Activated B cell treated with CpG ODN at 0.5 μM for 24 hours (primary cell): ENCODE measurements around the gene ALDH1A1. TPM values are rescaled to one million over a fixed set of nuclear protein-coding genes. Genes with fewer than 3 reads are reported as not detected.

Experiments
- ATAC-seq: fragments of 200-7000 bp; cut with Tn5 transposase; one replicate; pipeline ENCODE4 v1.10.0; 2021; ENCODE audit warnings: low read depth, mild to moderate bottlenecking, moderate library complexity
- CTCF ChIA-PET: fragments of 350-600 bp; sonication (Branson Sonifier 250); formaldehyde crosslinking; loops from one replicate; lab custom pipeline; 2021; ENCODE audit warnings: antibody characterized with exemption; lab: Charles Lee
- POLR2A ChIA-PET: fragments of 350-600 bp; sonication (Branson Sonifier 250); formaldehyde crosslinking; loops from one replicate; lab custom pipeline; 2021; ENCODE audit warnings: antibody characterized with exemption; lab: Charles Lee
- DNase-seq: peaks from one replicate; pipeline ENCODE4 v3.0.0; 2022
- H3K27ac Mint-ChIP-seq: one replicate; pipeline ENCODE4 v1.8.0; 2020; ENCODE audit warnings: mixed read lengths
- H3K27me3 Mint-ChIP-seq: one replicate; pipeline ENCODE4 v1.8.0; 2021; ENCODE audit warnings: mixed read lengths
- H3K36me3 Mint-ChIP-seq: one replicate; pipeline ENCODE4 v1.8.0; 2021; ENCODE audit warnings: low read depth, mixed read lengths
- H3K4me1 Mint-ChIP-seq: one replicate; pipeline ENCODE4 v1.8.0; 2021; ENCODE audit warnings: mixed read lengths
- H3K4me3 Mint-ChIP-seq: one replicate; pipeline ENCODE4 v1.8.0; 2020; ENCODE audit warnings: mild to moderate bottlenecking, mixed read lengths
- H3K9me3 Mint-ChIP-seq: one replicate; pipeline ENCODE4 v1.8.0; 2020; ENCODE audit warnings: mixed read lengths
- CTCF ChIP-seq: fragments of 200-600 bp; IDR thresholded peaks from one replicate; pipeline ENCODE4 v1.8.0; 2022; ENCODE audit warnings: antibody characterized with exemption, mild to moderate bottlenecking
- intact Hi-C: fragments of 100-400 bp; cut with micrococcal nuclease; formaldehyde crosslinking; loops from one replicate; pipeline ENCODE4 v1.15.1; 2024
- total RNA-seq: library from RNA; stranded (reverse); gene quantifications from 2 replicates; pipeline ENCODE4 v1.2.3, GENCODE V29; 2022

ALDH1A1 gene
- total RNA-seq, 1 donor from 2014 or later = not detected

- ATAC-seq (no peak), DNase-seq (no peak)
- intact Hi-C loops = no loop called here
- Mint-ChIP-seq H3K4me1 (no peaks in the 10 kb centered on the region), H3K36me3 (no peaks in the 10 kb centered on the region), H3K27me3 (no peaks in the 10 kb centered on the region), H3K4me3 (no peak overlapping the region), H3K9me3 (no peaks in the 10 kb centered on the region), H3K27ac (no peak overlapping the region)
- ChIA-PET CTCF (no interaction called here), POLR2A (no interaction called here)
- TF ChIP-seq CTCF = no peak
Measured at GRCh38 chr9:72888067-72888466, 64.8 kb downstream of the ALDH1A1 start.

GRCh38 chr9:72886386-72886785 lies 66.5 kb downstream of the ALDH1A1 start:
- Mint-ChIP-seq H3K27ac (no peak overlapping the region), H3K4me3 (no peak overlapping the region), H3K4me1 (no peaks in the 10 kb centered on the region), H3K36me3 (no peaks in the 10 kb centered on the region), H3K9me3 (no peaks in the 10 kb centered on the region), H3K27me3 (no peaks in the 10 kb centered on the region)
- ChIA-PET CTCF (no interaction called here), POLR2A (no interaction called here)
- DNase-seq (no peak), ATAC-seq (no peak)
- intact Hi-C loops = no loop called here
- TF ChIP-seq CTCF = no peak

GRCh38 chr9:72884508-72884907 lies 68.3 kb downstream of the ALDH1A1 start:
- Mint-ChIP-seq H3K27ac (no peak overlapping the region), H3K4me3 (no peak overlapping the region), H3K36me3 (no peaks in the 10 kb centered on the region), H3K9me3 (no peaks in the 10 kb centered on the region), H3K4me1 (no peaks in the 10 kb centered on the region), H3K27me3 (no peaks in the 10 kb centered on the region)
- POLR2A ChIA-PET = no interaction called here
- ATAC-seq (no peak), DNase-seq (no peak)
- intact Hi-C loops = no loop called here
- CTCF ChIA-PET = no interaction called here
- TF ChIP-seq CTCF = no peak

- no peaks in the 10 kb centered on the region for H3K4me1 Mint-ChIP-seq
- H3K9me3 Mint-ChIP-seq = no peaks in the 10 kb centered on the region
- CTCF ChIA-PET = no interaction called here
- TF ChIP-seq CTCF = no peak
- H3K27ac Mint-ChIP-seq = no peak overlapping the region
- intact Hi-C loops = no loop called here
- POLR2A ChIA-PET = no interaction called here
- DNase-seq = no peak
- no peaks in the 10 kb centered on the region for H3K36me3 Mint-ChIP-seq
- no peak overlapping the region for H3K4me3 Mint-ChIP-seq
- no peak for ATAC-seq
- no peaks in the 10 kb centered on the region for H3K27me3 Mint-ChIP-seq
Measured at GRCh38 chr9:72883875-72884274, 69.0 kb downstream of the ALDH1A1 start.

GRCh38 chr9:72882117-72882775 lies 70.6 kb downstream of the ALDH1A1 start:
- CTCF ChIA-PET = no interaction called here
- no peaks in the 10 kb centered on the region for H3K27me3 Mint-ChIP-seq

More at GRCh38 chr9:72882117-72882775, 70.6 kb downstream of the ALDH1A1 start:
- Mint-ChIP-seq H3K4me1 (no peaks in the 10 kb centered on the region), H3K36me3 (no peaks in the 10 kb centered on the region), H3K4me3 (no peak overlapping the region), H3K9me3 (no peaks in the 10 kb centered on the region), H3K27ac (no peak overlapping the region)
- DNase-seq (no peak), ATAC-seq (no peak)
- no peak for TF ChIP-seq CTCF
- intact Hi-C loops = no loop called here
- POLR2A ChIA-PET = no interaction called here
